Gastroesophageal sphincter (tissue), 3 donors: ENCODE data around the gene ARPC5.

Experiments
- CTCF ChIP-seq, 4 experiments: fragments of 200-600 bp in 2 of 4; fragments of 450-650 bp in 2 of 4; sonication (generic) in 1 of 4; IDR thresholded peaks; one replicate each; pipeline ENCODE4 v1.5.1; 2017 to 2019; ENCODE audit warnings: antibody characterized with exemption in 4 of 4, mild to moderate bottlenecking in 2 of 4, moderate library complexity in 2 of 4
- EP300 ChIP-seq: sonication (generic); formaldehyde crosslinking; IDR thresholded peaks from one replicate; pipeline ENCODE4 v1.6.1; 2017; ENCODE audit warnings: antibody characterized with exemption, mild to moderate bottlenecking
- POLR2A ChIP-seq, 2 donors: fragments of 450-650 bp; IDR thresholded peaks; one replicate each; pipeline ENCODE4 v1.6.1; 2017; ENCODE audit warnings: antibody characterized with exemption in 2 of 2, mild to moderate bottlenecking in 2 of 2, moderate library complexity in 1 of 2
- POLR2AphosphoS5 ChIP-seq: sonication (generic); formaldehyde crosslinking; IDR thresholded peaks from one replicate; pipeline ENCODE4 v1.6.1; 2017; ENCODE audit warnings: antibody characterized with exemption

GRCh38 chr1:183597656-183598347 is 37.8 kb downstream of the ARPC5 start:
- TF ChIP-seq CTCF (IDR thresholded peaks at IDR 0.05) (no peak), EP300 (no peak), POLR2A (IDR thresholded peaks at IDR 0.05) (no peak), POLR2AphosphoS5 (no peak)
